ENCODE results near the gene ATP2A1.

DNA sequence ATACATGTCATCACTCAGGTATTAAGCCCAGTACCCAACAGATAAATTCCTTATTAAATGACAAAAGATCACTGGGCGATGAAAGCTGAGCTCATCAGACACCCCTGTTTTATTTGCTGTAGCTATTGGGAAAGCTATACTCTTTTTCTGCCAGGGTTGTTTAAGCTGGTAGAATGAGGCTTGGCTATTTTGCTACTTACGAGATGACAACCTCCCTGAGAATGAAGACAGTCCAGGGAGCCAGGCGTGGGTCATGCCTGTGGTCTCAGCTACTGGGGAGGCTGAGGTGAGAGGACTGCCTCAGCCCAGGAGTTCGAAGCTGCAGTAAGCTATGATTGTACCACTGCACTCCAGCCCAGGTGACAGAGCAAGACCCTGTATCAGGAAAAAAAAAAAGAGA lies 19.0 kb upstream of the ATP2A1 start:
- TF ChIP-seq POLR2A (IDR thresholded peaks at IDR 0.05) = no peak
- TF ChIP-seq, protein P1, sequence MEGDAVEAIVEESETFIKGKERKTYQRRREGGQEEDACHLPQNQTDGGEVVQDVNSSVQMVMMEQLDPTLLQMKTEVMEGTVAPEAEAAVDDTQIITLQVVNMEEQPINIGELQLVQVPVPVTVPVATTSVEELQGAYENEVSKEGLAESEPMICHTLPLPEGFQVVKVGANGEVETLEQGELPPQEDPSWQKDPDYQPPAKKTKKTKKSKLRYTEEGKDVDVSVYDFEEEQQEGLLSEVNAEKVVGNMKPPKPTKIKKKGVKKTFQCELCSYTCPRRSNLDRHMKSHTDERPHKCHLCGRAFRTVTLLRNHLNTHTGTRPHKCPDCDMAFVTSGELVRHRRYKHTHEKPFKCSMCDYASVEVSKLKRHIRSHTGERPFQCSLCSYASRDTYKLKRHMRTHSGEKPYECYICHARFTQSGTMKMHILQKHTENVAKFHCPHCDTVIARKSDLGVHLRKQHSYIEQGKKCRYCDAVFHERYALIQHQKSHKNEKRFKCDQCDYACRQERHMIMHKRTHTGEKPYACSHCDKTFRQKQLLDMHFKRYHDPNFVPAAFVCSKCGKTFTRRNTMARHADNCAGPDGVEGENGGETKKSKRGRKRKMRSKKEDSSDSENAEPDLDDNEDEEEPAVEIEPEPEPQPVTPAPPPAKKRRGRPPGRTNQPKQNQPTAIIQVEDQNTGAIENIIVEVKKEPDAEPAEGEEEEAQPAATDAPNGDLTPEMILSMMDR (IDR thresholded peaks at IDR 0.05) = no peak
